GM15510 (cell line): ENCODE results near the gene PCSK5.

ENCODE experiments used
- POLR2A ChIP-seq: IDR thresholded peaks from 3 replicates; pipeline ENCODE4 v1.6.1; 2011; ENCODE audit warnings: borderline replicate concordance; ENCODE audit not compliant: insufficient read length; ENCODE audit errors: extremely low read depth

PCSK5 gene

GRCh38 chr9:76143834-76144233, 253.4 kb downstream of the PCSK5 start:
- TF ChIP-seq POLR2A, result no peak

GRCh38 chr9:76150013-76150412, 259.5 kb downstream of the PCSK5 start:
- no peak for TF ChIP-seq POLR2A

GRCh38 chr9:76151267-76151666, 260.8 kb downstream of the PCSK5 start:
- TF ChIP-seq POLR2A, result no peak

GRCh38 chr9:76153339-76153738, 262.9 kb downstream of the PCSK5 start:
- no peak for TF ChIP-seq POLR2A

GRCh38 chr9:76153902-76154629, 263.6 kb downstream of the PCSK5 start:
- no peak for TF ChIP-seq POLR2A

- no peak for TF ChIP-seq POLR2A
These were observed 264.9 kb downstream of the PCSK5 start for GRCh38 chr9:76155361-76155760.

GRCh38 chr9:76158713-76159112, 268.2 kb downstream of the PCSK5 start:
- no peak for TF ChIP-seq POLR2A

- no peak for TF ChIP-seq POLR2A
These were observed 268.9 kb downstream of the PCSK5 start for GRCh38 chr9:76159293-76159926.

- no peak for TF ChIP-seq POLR2A
These were observed 270.6 kb downstream of the PCSK5 start for GRCh38 chr9:76161106-76161505.

GRCh38 chr9:76161541-76161940, 271.1 kb downstream of the PCSK5 start:
- TF ChIP-seq POLR2A, result no peak

- TF ChIP-seq POLR2A, result no peak
These were observed 271.7 kb downstream of the PCSK5 start for GRCh38 chr9:76162086-76162730.

- no peak for TF ChIP-seq POLR2A
These were observed 272.5 kb downstream of the PCSK5 start for GRCh38 chr9:76162751-76163500.

- no peak for TF ChIP-seq POLR2A
These were observed 276.1 kb downstream of the PCSK5 start for GRCh38 chr9:76166526-76166925.

GRCh38 chr9:76176171-76176570, 285.7 kb downstream of the PCSK5 start:
- no peak for TF ChIP-seq POLR2A

GRCh38 chr9:76177931-76178330, 287.5 kb downstream of the PCSK5 start:
- TF ChIP-seq POLR2A, result no peak
